ENCODE data around the gene ITGAV.

ITGAV gene

DNA sequence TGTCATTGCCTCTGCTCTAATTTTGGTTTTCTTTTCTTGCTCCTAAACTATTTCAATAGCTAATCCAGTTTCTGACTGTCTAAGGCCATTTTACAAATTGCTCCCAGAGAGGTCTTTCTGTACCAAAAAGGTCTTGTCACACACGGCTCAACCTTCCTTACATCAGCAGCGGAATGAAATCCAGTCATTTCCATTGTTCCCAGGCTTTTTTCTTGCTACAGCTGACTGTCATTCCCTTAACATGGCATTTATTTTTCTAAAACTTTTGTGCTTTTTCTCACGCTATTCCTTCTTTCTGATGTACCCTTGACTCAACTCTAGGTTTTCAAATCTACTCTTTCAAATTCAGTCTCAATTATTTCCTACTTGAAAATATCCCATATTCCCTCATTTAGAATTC is 128.3 kb downstream of the ITGAV start:
- no peak for DNase-seq (ENCODE audit: low spot score)

- DNase-seq (ENCODE audit: low spot score) = no peak
These were observed 129.0 kb downstream of the ITGAV start for GRCh38 chr2:186718903-186719302.

DNA sequence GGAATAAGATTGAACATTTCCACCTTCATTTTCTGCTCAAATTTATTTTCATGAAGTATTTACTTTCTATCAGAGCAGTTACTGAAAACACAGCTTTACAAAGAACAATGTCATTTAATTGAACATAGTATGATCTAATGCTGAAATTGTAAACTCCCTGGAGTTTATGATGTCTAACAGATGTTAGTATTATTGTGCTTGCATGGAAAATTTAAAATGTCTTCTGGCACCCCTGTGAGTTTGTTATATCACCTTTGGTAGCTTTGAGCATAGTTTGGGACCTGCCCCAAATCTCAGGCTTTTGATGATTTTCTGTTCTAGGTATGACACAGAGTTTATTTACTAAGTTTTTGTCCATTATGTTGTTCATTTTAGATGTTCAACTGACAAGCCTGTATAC is 132.1 kb downstream of the ITGAV start:
- DNase-seq (ENCODE audit: low spot score) = no peak

GRCh38 chr2:186724736-186725135 is 134.9 kb downstream of the ITGAV start:
- DNase-seq (ENCODE audit: low spot score) = no peak

DNA sequence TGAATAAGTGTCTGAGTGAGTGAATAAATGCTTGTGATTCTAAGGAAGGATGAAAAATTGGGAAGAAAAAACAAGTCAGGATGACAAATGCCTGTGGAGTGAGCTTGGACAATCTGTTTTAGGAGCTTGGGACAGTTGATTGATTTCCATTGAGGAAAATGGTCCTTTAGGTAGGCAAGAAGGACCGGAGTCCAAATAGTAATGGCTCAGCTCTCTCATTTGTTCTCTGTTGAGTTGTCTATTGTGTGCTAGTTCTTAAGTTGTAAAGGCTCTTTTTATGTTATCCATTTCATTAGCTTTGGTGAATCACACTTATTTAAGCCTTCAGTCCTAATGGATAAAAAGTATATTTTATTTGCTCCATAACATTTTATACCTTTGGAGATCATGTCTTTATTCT is 135.9 kb downstream of the ITGAV start:
- no peak for DNase-seq (ENCODE audit: low spot score)

DNA sequence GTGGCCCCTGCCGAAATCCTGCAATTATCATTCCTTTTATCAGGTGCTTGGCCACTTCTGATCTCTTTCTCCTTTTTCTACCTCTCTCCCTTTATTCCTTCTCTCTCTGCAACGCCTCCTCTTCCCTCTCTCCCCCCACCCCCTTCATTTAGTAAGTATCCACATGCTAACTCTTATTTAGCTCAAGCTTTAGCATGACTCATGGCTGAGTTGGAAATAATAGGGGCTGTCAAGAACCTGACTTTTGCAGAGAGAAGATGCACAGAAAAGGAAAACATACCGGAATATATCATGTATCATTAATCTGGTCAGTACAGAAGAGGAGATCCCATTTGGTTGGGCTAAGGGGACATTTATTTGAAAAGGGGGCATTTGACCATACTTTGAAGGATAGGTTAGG is 137.1 kb downstream of the ITGAV start:
- no peak for DNase-seq (ENCODE audit: low spot score)

DNA sequence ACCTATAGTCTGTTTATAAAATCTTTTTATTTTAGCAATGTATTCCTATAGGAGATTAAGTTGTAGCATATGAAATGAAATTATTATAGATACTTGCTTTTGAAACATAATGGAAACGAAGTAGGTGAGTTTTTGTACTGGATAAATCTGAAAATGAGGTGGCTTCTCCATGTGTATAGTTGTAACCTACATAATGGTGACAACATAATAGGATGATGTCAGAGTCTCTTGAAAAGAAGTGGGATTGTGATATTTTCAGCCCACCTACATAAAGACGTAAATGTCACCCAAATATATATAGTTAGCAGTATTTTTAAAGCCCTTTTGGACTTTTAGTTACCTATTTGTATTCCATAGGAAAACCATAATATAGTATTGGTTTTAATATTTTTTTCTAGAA is 138.8 kb downstream of the ITGAV start:
- DNase-seq (ENCODE audit: low spot score) = no peak
